Osteoblast (primary cell): ENCODE data around the gene IGFBP5. TPM values are rescaled to one million over a fixed set of nuclear protein-coding genes. Genes with fewer than 3 reads are reported as not detected.
A peak's percentile ranks its signal among the peaks of the same experiment; 100 is the strongest.

Experiments used
- DNase-seq: peaks from one replicate; pipeline ENCODE4 v3.0.0; 2011; ENCODE audit warnings: low spot score, mixed read lengths; ENCODE audit not compliant: insufficient read length; ENCODE audit errors: missing footprints
- H2AFZ ChIP-seq: 2 replicates; pipeline ENCODE4 v1.6.0; 2011; ENCODE audit warnings: mild to moderate bottlenecking, low read length
- H3K27ac ChIP-seq: 2 replicates; pipeline ENCODE4 v1.5.1; 2011; ENCODE audit warnings: mild to moderate bottlenecking, low read depth, low read length, moderate library complexity
- H3K27me3 ChIP-seq: 2 replicates; pipeline ENCODE4 v1.6.0; 2012; ENCODE audit warnings: mild to moderate bottlenecking, control low read depth, inconsistent platforms, low read length, moderate library complexity; ENCODE audit not compliant: insufficient read depth
- H3K36me3 ChIP-seq: 2 replicates; pipeline ENCODE4 v1.5.1; 2011; ENCODE audit warnings: mild to moderate bottlenecking, low read length, control low read depth, moderate library complexity; ENCODE audit not compliant: insufficient read depth
- H3K4me1 ChIP-seq: 2 replicates; pipeline ENCODE4 v1.5.1; 2011; ENCODE audit warnings: mild to moderate bottlenecking, low read length, control low read depth, moderate library complexity; ENCODE audit not compliant: insufficient read depth
- H3K4me2 ChIP-seq: 2 replicates; pipeline ENCODE4 v1.6.0; 2011; ENCODE audit warnings: mild to moderate bottlenecking, low read length; ENCODE audit not compliant: insufficient read depth
- H3K4me3 ChIP-seq: fragments of 200-600 bp; sonication (generic); 3 replicates; pipeline ENCODE4 v1.5.1; 2012; ENCODE audit warnings: mild to moderate bottlenecking, low read length, inconsistent platforms; ENCODE audit not compliant: insufficient read depth
- H3K79me2 ChIP-seq: 2 replicates; pipeline ENCODE4 v1.6.0; 2012; ENCODE audit warnings: mild to moderate bottlenecking, low read length, control low read depth, inconsistent platforms; ENCODE audit not compliant: insufficient read depth
- H3K9me3 ChIP-seq: 2 replicates; pipeline ENCODE4 v1.5.1; 2011; ENCODE audit warnings: low read depth, low read length, control low read depth
- H4K20me1 ChIP-seq: 2 replicates; pipeline ENCODE4 v1.6.0; 2012; ENCODE audit warnings: mild to moderate bottlenecking, low read length, control low read depth; ENCODE audit not compliant: insufficient read depth
- total RNA-seq: library from RNA; depleted of rRNA; stranded (reverse); fragments of >200 nt; gene quantifications from 2 replicates; pipeline ENCODE4 v1.2.3, GENCODE V29; 2012
- TF ChIP-seq, protein P1 (sequence below): IDR thresholded peaks from 2 replicates; pipeline ENCODE4 v1.5.1; 2011; ENCODE audit warnings: mild to moderate bottlenecking, low read depth, low read length, moderate library complexity; ENCODE audit errors: extremely low read depth

The IGFBP5 gene
- total RNA-seq, 1 donor, result 12.3 TPM

GRCh38 chr2:216653093-216653799, 42.1 kb downstream of the IGFBP5 start:
- Histone ChIP-seq H3K4me1 (peaks cover 23% of the 10 kb centered on the region), H4K20me1 (peaks cover 8% of the 10 kb centered on the region), H2AFZ (no peak overlapping the region), H3K27me3 (no peaks in the 10 kb centered on the region), H3K79me2 (peaks cover 37% of the 10 kb centered on the region), H3K4me2 (no peak overlapping the region), H3K9me3 (no peaks in the 10 kb centered on the region), H3K4me3 (no peak overlapping the region), H3K27ac (no peak overlapping the region), H3K36me3 (no peaks in the 10 kb centered on the region)
- TF ChIP-seq, protein P1, sequence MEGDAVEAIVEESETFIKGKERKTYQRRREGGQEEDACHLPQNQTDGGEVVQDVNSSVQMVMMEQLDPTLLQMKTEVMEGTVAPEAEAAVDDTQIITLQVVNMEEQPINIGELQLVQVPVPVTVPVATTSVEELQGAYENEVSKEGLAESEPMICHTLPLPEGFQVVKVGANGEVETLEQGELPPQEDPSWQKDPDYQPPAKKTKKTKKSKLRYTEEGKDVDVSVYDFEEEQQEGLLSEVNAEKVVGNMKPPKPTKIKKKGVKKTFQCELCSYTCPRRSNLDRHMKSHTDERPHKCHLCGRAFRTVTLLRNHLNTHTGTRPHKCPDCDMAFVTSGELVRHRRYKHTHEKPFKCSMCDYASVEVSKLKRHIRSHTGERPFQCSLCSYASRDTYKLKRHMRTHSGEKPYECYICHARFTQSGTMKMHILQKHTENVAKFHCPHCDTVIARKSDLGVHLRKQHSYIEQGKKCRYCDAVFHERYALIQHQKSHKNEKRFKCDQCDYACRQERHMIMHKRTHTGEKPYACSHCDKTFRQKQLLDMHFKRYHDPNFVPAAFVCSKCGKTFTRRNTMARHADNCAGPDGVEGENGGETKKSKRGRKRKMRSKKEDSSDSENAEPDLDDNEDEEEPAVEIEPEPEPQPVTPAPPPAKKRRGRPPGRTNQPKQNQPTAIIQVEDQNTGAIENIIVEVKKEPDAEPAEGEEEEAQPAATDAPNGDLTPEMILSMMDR, result no peak
- DNase-seq, result peak; percentile 4

DNA sequence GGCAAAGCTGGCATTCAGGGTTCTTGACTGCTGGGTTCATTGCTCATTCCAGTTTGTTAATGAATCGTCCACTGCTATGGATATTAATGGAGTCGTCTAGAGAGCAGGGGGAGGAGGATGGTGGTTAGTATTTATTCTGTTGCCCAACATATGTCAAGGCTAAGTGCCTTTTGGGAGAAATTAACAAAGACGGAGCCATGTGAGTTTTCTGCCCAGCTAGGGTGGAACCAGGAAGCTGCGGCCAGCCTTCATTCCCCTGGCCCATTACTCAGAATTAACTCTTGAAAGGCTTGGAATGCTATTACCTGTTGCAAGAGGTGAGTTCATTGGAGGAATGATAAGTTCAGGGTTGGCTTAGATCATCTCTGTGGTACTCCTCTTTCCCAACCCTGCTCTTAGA, 42.8 kb downstream of the IGFBP5 start:
- no peaks in the 10 kb centered on the region for H3K27me3 ChIP-seq
- no peak overlapping the region for H3K27ac ChIP-seq
- H3K4me1 ChIP-seq, result peaks cover 26% of the 10 kb centered on the region
- H3K4me2 ChIP-seq, result no peak overlapping the region
- H3K4me3 ChIP-seq, result no peak overlapping the region
- H2AFZ ChIP-seq, result no peak overlapping the region
- H3K9me3 ChIP-seq, result no peaks in the 10 kb centered on the region
- no peak for DNase-seq
- peaks cover 8% of the 10 kb centered on the region for H4K20me1 ChIP-seq
- TF ChIP-seq, protein P1, result no peak
- no peaks in the 10 kb centered on the region for H3K36me3 ChIP-seq
- peaks cover 37% of the 10 kb centered on the region for H3K79me2 ChIP-seq

GRCh38 chr2:216651351-216651881, 43.9 kb downstream of the IGFBP5 start:
- Histone ChIP-seq H3K27ac (no peak overlapping the region), H2AFZ (no peak overlapping the region)
- DNase-seq, result peak; percentile 81

More at GRCh38 chr2:216651351-216651881, 43.9 kb downstream of the IGFBP5 start:
- Histone ChIP-seq H3K4me1 (peaks cover 30% of the 10 kb centered on the region), H3K4me3 (no peak overlapping the region), H3K4me2 (no peak overlapping the region), H3K27me3 (no peaks in the 10 kb centered on the region), H3K79me2 (peaks cover 31% of the 10 kb centered on the region), H3K36me3 (no peaks in the 10 kb centered on the region), H4K20me1 (peaks cover 5% of the 10 kb centered on the region), H3K9me3 (no peaks in the 10 kb centered on the region)
- TF ChIP-seq, protein P1, result no peak
